Pons (tissue), 1 donor: ENCODE data around the gene ADCY10.
"Not testable (repeated sequence)": the region's sequence is repeated elsewhere in the genome, so short reads cannot be mapped to it uniquely, and the experiment has no call there.

Experiments
- DNase-seq: peaks from one replicate; pipeline ENCODE4 v3.0.0-alpha.2; 2016; ENCODE audit warnings: low spot score

Gene ADCY10

GRCh38 chr1:167881069-167881468 is 32.9 kb downstream of the ADCY10 start:
- no peak for DNase-seq

GRCh38 chr1:167880580-167881021 is 33.3 kb downstream of the ADCY10 start:
- DNase-seq, result no peak

GRCh38 chr1:167879508-167879907 is 34.4 kb downstream of the ADCY10 start:
- DNase-seq, result no peak

GRCh38 chr1:167878372-167879160 is 35.4 kb downstream of the ADCY10 start:
- DNase-seq, result no peak

GRCh38 chr1:167876597-167877175 is 37.2 kb downstream of the ADCY10 start:
- DNase-seq, result no peak

- DNase-seq, result no peak
These were observed 42.6 kb downstream of the ADCY10 start for GRCh38 chr1:167871331-167871730.

GRCh38 chr1:167869157-167870001 is 44.6 kb downstream of the ADCY10 start:
- not testable (repeated sequence) for DNase-seq

GRCh38 chr1:167866739-167867414 is 47.1 kb downstream of the ADCY10 start:
- not testable (repeated sequence) for DNase-seq

- not testable (repeated sequence) for DNase-seq
These were observed 47.6 kb downstream of the ADCY10 start for GRCh38 chr1:167866326-167866725.

GRCh38 chr1:167865804-167866308 is 48.1 kb downstream of the ADCY10 start:
- DNase-seq, result not testable (repeated sequence)

GRCh38 chr1:167865193-167865592 is 48.7 kb downstream of the ADCY10 start:
- not testable (repeated sequence) for DNase-seq

GRCh38 chr1:167864392-167865032 is 49.4 kb downstream of the ADCY10 start:
- DNase-seq, result no peak

- DNase-seq, result no peak
These were observed 50.0 kb downstream of the ADCY10 start for GRCh38 chr1:167863921-167864279.

GRCh38 chr1:167863191-167863920 is 50.6 kb downstream of the ADCY10 start:
- not testable (repeated sequence) for DNase-seq

GRCh38 chr1:167862432-167863076 is 51.4 kb downstream of the ADCY10 start:
- no peak for DNase-seq

GRCh38 chr1:167861664-167862381 is 52.1 kb downstream of the ADCY10 start:
- no peak for DNase-seq

- no peak for DNase-seq
These were observed 53.6 kb downstream of the ADCY10 start for GRCh38 chr1:167860231-167860923.

GRCh38 chr1:167856711-167857418 is 57.1 kb downstream of the ADCY10 start:
- no peak for DNase-seq
